ENCODE results near the gene ABHD14A.

Gene ABHD14A

DNA sequence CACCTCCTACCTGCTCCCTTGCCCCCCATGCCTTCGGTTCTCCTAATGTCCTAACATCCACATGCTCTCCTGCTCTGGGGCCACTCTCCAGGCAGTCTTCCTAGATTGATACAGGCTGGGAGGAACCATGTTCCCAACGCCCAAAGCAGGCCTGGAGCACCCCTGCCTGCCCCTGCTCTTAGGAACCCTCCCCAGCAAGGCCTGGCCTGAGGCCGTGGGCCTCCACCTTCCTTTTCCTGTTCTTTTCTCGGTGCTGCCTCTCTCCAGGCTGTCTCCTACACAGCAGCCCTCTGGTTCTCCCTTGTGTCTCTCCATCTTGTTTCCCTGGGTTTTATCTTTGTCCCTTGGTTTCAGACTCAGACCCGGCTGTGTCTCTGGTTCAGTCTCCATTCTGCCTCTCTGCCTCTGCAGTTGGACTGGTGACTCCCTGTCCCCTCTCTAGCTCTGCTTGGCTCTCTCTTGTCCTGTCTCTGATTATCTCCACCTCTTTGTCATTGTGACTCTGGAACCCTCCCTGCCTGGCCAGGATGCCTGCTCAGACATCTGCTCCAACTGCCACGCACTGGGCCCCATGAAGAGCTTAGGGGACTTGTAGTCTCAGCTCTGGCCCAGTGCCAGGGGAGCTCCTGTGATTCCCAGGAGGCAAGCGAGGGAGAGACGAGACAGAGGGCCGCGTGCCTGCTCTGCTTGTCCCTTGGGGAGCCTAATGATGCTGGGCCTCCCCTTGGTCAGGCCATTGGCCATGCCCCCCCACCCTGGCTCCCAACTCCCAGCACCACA, 46.8 kb downstream of the ABHD14A start:
- no peak for DNase-seq (ENCODE audit: low read depth, low spot score)
- Histone ChIP-seq H3K36me3 (ENCODE audit: insufficient read depth, insufficient read length, low read length) (no peaks in the 10 kb centered on the region), H3K4me1 (ENCODE audit: insufficient read depth, insufficient read length) (peaks cover 27% of the 10 kb centered on the region), H3K9me3 (ENCODE audit: insufficient read depth, low read length) (no peaks in the 10 kb centered on the region), H3K27me3 (ENCODE audit: insufficient read depth, insufficient read length) (no peaks in the 10 kb centered on the region), H3K9ac (ENCODE audit: insufficient read length, low read depth) (no peak overlapping the region), H3K4me3 (ENCODE audit: insufficient read length, low read depth) (no peak overlapping the region)
- no peak for TF ChIP-seq YY1 (IDR thresholded peaks at IDR 0.05; ENCODE audit: insufficient read depth, insufficient read length)
- TF ChIP-seq ZNF274 (IDR thresholded peaks at IDR 0.05; ENCODE audit: low read depth, low read length): no peak
- no peak for TF ChIP-seq SUZ12 (IDR thresholded peaks at IDR 0.05; ENCODE audit: extremely low read depth, insufficient read depth, insufficient read length)

DNA sequence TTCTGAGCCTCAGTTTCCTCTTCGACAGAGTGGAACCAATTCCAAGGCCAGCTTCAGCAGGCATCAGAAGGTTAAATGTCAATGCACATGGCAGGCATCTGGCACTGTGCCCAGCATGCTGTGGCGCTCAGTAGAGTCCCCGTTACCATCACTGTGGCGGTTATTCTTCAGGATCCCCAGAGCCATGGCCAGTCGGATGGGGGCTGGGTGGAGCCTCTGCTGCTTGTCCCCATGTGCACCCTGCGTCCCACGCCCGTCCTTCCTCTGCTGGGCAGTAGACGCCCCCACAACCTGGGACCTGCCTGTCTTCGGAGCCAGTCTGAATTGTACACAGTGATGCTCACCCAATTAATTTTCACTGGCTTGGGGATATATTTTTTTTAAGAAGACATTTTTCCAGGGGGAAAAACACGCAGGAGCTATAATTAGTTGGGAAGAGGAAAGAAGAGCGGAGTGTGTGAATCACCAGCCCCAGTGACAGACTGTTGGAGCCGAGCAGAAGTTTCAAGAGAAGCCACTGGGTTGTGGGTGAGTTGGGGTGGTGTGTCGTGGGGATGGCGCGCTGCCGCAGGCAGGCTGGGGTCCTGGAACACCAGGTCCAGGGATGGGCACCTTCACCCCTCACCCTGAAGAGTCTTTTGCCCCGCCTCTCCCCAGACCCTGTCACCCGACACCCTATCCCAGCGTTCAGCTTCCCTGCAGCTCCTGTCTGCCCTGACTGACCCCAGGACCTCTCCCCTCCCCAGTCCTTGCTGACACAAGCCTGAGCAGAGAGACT, 47.6 kb downstream of the ABHD14A start:
- DNase-seq (ENCODE audit: low read depth, low spot score): no peak
- H3K36me3 ChIP-seq (ENCODE audit: insufficient read depth, insufficient read length, low read length): no peaks in the 10 kb centered on the region
- H3K27me3 ChIP-seq (ENCODE audit: insufficient read depth, insufficient read length): no peaks in the 10 kb centered on the region
- H3K4me1 ChIP-seq (ENCODE audit: insufficient read depth, insufficient read length): peaks cover 27% of the 10 kb centered on the region
- H3K9me3 ChIP-seq (ENCODE audit: insufficient read depth, low read length): no peaks in the 10 kb centered on the region
- no peak for TF ChIP-seq SUZ12 (IDR thresholded peaks at IDR 0.05; ENCODE audit: extremely low read depth, insufficient read depth, insufficient read length)
- TF ChIP-seq ZNF274 (IDR thresholded peaks at IDR 0.05; ENCODE audit: low read depth, low read length): no peak
- no peak for TF ChIP-seq YY1 (IDR thresholded peaks at IDR 0.05; ENCODE audit: insufficient read depth, insufficient read length)
- no peak overlapping the region for H3K9ac ChIP-seq (ENCODE audit: insufficient read length, low read depth)
- H3K4me3 ChIP-seq (ENCODE audit: insufficient read length, low read depth): no peak overlapping the region

DNA sequence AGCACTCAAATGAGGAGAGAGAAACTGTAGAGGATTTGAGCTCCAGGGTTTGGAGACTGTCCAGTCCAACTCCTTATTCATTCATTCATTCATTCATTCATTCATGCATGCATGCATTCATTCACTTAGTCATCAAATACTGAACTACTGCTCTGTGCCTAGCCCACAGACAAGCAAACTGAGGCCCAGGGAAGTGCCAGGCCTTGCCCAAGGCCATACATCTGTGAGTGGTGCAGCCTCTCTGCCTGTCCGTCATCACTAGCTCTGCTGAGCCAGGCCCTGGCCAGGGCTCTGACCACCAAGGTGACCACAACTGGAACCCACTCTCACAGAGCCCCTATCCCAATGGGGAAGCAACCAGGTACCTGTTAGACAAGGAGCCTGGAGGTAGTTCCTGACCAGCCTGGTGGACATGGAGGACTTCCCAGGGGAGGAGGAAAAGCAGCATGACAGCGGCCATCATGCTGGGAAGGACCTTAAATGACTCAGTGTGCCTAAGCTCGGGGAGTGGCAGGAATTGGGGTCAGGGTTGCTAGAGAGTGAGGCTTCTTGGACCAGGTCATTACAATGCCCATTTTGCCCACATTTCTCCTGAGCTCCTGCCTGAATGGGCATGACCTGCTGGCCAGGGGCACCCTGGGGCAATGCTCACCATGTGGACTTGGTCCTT, 48.4 kb downstream of the ABHD14A start:
- Histone ChIP-seq H3K36me3 (ENCODE audit: insufficient read depth, insufficient read length, low read length) (no peaks in the 10 kb centered on the region), H3K4me1 (ENCODE audit: insufficient read depth, insufficient read length) (peaks cover 27% of the 10 kb centered on the region), H3K9me3 (ENCODE audit: insufficient read depth, low read length) (no peaks in the 10 kb centered on the region), H3K9ac (ENCODE audit: insufficient read length, low read depth) (peak overlapping the region; percentile 15), H3K4me3 (ENCODE audit: insufficient read length, low read depth) (no peak overlapping the region), H3K27me3 (ENCODE audit: insufficient read depth, insufficient read length) (no peaks in the 10 kb centered on the region)
- DNase-seq (ENCODE audit: low read depth, low spot score): no peak
- no peak for TF ChIP-seq ZNF274 (IDR thresholded peaks at IDR 0.05; ENCODE audit: low read depth, low read length)
- TF ChIP-seq SUZ12 (IDR thresholded peaks at IDR 0.05; ENCODE audit: extremely low read depth, insufficient read depth, insufficient read length): no peak
- no peak for TF ChIP-seq YY1 (IDR thresholded peaks at IDR 0.05; ENCODE audit: insufficient read depth, insufficient read length)

DNA sequence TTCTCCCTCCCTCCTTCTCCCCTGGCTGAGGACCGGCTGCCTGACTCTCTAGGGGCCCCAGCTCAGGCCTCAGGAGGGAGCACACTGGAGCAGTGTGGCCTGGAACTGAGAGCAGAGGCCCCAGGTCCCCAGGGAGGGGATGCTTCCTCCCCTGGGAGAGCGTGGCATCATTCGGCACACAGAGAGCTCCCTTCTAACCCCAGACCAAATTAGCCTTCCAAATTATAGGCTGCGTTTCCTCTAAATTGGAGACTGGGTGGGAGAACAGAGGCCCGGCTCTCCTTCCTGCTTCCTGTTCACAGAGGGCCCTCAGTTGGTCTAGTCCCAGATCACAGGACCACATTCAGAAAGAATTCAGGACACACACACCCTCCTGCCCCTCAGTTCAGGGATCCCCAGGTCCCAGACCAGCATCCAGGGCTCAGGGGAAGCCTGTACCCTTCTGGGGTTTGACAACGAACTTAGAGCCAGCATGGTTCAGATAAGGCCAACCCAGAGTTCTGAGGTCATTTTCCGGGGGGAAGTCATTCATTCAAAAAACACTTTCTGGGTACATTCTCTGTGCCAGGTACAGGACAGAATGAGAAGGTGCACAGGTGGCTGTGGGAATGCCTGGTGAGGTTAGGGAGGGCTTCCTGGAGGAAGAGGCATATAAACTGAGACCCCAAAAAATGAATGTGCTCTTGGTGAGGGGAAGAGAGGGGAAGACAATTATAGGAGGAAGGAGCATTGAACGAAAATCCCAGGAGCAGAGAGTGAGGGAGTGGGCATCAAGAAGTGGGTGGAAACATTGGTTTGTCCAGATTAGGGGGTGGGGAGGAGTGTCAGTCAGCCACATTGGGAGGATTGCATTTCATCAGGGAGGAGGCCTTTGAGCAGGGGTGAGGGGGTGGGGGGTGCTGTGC, 49.2 kb downstream of the ABHD14A start:
- Histone ChIP-seq H3K4me3 (ENCODE audit: insufficient read length, low read depth) (no peak overlapping the region), H3K36me3 (ENCODE audit: insufficient read depth, insufficient read length, low read length) (no peaks in the 10 kb centered on the region), H3K4me1 (ENCODE audit: insufficient read depth, insufficient read length) (peaks cover 34% of the 10 kb centered on the region), H3K27me3 (ENCODE audit: insufficient read depth, insufficient read length) (no peaks in the 10 kb centered on the region), H3K9me3 (ENCODE audit: insufficient read depth, low read length) (no peaks in the 10 kb centered on the region), H3K9ac (ENCODE audit: insufficient read length, low read depth) (peak overlapping the region; percentile 15)
- DNase-seq (ENCODE audit: low read depth, low spot score): no peak
- no peak for TF ChIP-seq YY1 (IDR thresholded peaks at IDR 0.05; ENCODE audit: insufficient read depth, insufficient read length)
- no peak for TF ChIP-seq ZNF274 (IDR thresholded peaks at IDR 0.05; ENCODE audit: low read depth, low read length)
- no peak for TF ChIP-seq SUZ12 (IDR thresholded peaks at IDR 0.05; ENCODE audit: extremely low read depth, insufficient read depth, insufficient read length)

DNA sequence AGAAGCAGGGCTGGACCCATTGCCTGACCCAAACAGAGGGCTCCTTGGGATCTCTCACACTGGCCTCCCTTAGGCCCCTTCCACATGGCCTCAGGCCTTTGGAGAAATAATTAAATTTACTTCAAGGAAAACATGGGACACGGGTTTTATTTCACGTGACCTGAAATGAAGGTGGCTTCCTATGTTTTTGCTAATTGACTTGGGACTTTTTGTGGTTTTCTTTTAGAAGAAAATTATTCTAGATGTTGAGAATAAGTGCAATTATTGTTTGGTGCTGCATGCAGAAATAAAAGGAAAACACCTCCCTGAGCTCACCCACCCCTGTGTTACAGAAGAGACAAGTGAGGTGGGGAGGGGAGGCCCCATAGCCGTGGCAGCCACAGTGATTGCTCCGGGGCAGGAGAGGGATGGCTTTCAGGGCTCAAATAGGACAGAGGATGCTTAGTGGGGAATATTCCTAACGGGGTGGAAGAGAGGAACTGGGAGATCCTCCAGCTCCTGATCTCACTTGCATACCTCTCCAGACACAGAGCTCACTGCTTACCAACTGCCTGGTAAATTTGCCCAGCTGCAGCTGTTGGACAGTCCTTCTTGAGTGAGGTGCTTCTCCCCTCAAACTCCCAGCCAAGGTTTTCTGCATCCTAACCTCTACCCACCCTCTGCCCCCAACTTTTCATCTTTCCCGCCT, 50.0 kb downstream of the ABHD14A start:
- H3K9ac ChIP-seq (ENCODE audit: insufficient read length, low read depth): no peak overlapping the region
- DNase-seq (ENCODE audit: low read depth, low spot score): no peak
- no peaks in the 10 kb centered on the region for H3K36me3 ChIP-seq (ENCODE audit: insufficient read depth, insufficient read length, low read length)
- no peak for TF ChIP-seq SUZ12 (IDR thresholded peaks at IDR 0.05; ENCODE audit: extremely low read depth, insufficient read depth, insufficient read length)
- TF ChIP-seq YY1 (IDR thresholded peaks at IDR 0.05; ENCODE audit: insufficient read depth, insufficient read length): no peak
- no peak for TF ChIP-seq ZNF274 (IDR thresholded peaks at IDR 0.05; ENCODE audit: low read depth, low read length)
- H3K4me1 ChIP-seq (ENCODE audit: insufficient read depth, insufficient read length): peaks cover 30% of the 10 kb centered on the region
- no peaks in the 10 kb centered on the region for H3K27me3 ChIP-seq (ENCODE audit: insufficient read depth, insufficient read length)
- no peak overlapping the region for H3K4me3 ChIP-seq (ENCODE audit: insufficient read length, low read depth)
- H3K9me3 ChIP-seq (ENCODE audit: insufficient read depth, low read length): no peaks in the 10 kb centered on the region

DNA sequence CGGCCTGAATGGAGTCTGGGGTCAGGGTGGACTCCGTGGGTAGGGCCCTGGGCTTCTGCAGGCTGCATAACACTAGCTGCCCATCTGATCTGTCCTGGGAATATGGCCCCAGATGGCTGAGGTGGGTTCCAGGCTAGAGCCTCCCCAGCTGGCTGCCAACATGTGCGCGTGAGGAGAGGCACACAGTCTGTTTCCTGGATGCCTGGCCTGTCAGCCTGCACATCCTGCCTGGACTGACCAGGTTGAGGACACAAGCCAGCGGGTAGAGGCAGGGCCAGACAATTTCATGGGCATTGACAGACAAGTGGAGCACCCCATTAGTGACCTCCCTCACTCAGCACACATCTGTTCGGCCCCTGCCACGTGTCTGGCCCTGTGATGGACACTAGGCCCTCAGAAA, 50.6 kb downstream of the ABHD14A start:
- no peaks in the 10 kb centered on the region for H3K36me3 ChIP-seq (ENCODE audit: insufficient read depth, insufficient read length, low read length)
- TF ChIP-seq ZNF274 (IDR thresholded peaks at IDR 0.05; ENCODE audit: low read depth, low read length): no peak
- TF ChIP-seq YY1 (IDR thresholded peaks at IDR 0.05; ENCODE audit: insufficient read depth, insufficient read length): no peak
- no peak for TF ChIP-seq SUZ12 (IDR thresholded peaks at IDR 0.05; ENCODE audit: extremely low read depth, insufficient read depth, insufficient read length)
- peaks cover 30% of the 10 kb centered on the region for H3K4me1 ChIP-seq (ENCODE audit: insufficient read depth, insufficient read length)
- no peak overlapping the region for H3K9ac ChIP-seq (ENCODE audit: insufficient read length, low read depth)
- H3K27me3 ChIP-seq (ENCODE audit: insufficient read depth, insufficient read length): no peaks in the 10 kb centered on the region
- DNase-seq (ENCODE audit: low read depth, low spot score): no peak
- no peak overlapping the region for H3K4me3 ChIP-seq (ENCODE audit: insufficient read length, low read depth)
- H3K9me3 ChIP-seq (ENCODE audit: insufficient read depth, low read length): no peaks in the 10 kb centered on the region

Measured in NT2/D1 (cell line).